ENCODE data around the gene A3GALT2. TPM values are rescaled to one million over a fixed set of nuclear protein-coding genes. Genes with fewer than 3 reads are reported as not detected.

The A3GALT2 gene
- total RNA-seq, 1 donor from 2014 or later = not detected

DNA sequence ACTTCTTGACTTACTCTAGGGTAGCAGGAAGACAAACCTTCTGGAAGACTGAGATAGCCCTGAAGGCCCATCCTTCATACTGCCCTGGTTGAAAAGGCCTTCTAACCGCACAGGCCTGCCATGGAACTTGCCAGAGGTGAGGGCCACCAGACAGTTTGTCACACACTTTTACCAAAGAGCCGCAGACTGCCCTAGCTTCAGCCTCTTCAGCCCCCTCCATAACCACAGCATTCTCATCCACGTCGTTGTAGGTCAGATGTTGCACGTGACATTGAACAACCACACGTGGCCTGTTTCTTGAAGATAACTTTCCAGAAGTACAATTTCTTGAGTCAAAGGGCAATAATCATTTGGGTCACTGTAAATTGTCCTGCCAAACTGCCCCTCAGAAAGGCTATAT lies 45.7 kb downstream of the A3GALT2 start:
- intact Hi-C loops (cut with micrococcal nuclease) = no loop called here

DNA sequence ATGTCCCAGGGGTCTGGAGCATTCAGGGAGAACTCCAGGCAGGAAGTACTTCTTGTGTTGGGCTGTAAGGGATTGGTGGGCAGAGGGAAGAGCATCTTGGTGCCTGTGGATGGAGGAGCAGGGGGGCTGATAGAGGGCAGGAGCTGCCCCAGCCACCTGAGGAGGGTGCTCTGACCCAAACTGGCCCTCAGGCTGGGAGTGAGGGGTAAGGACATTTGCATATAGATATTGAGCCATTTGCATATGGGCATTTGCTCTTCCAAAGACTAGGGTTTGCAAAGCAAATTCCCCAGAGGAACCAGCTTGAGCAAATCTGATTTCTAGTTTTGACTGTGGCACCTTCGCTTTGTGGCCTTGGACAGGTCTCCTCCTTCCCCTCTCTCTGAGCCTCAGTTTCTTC lies 46.5 kb downstream of the A3GALT2 start:
- intact Hi-C loops (cut with micrococcal nuclease) = no loop called here

DNA sequence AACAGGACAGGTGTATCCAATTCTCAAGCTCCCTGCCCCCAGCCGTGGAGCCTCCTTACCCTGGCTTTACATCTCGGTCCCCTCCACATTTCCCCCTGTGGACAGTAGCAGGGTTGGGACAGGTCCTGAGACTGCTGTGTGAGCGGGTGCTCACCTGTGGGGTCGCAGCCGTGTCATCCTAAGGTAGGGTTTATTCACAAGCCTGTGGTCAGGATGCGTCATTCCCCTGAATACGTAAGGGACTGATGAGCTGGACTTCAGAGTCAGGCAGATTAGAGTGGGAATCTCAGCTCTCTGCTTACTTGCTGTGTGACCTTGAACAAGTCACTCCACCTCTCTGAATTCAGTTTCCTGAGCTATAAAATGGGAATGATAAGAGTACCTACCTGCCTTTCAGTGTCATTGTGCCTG lies 46.9 kb downstream of the A3GALT2 start:
- intact Hi-C loops (cut with micrococcal nuclease) = no loop called here

DNA sequence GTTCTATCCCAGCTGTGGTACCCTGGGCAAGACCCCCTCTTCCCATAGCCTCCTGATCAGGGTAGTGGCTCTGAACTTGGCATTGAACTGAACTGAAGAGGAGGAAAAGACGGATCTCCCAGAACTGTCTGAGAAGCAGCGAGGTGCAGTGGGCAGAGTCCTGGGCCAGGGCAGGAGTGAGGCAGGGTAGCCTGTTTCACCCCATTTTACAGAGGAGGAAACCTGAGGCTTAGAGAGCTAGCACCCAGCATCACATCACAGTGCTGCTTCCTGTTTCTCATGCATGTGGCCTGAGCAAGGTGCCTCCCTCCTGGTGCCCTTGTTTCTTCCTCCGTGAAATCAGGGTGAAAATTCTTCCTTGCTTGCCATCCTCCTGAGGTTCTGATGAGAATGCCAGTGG lies 47.5 kb downstream of the A3GALT2 start:
- intact Hi-C loops (cut with micrococcal nuclease) = no loop called here

DNA sequence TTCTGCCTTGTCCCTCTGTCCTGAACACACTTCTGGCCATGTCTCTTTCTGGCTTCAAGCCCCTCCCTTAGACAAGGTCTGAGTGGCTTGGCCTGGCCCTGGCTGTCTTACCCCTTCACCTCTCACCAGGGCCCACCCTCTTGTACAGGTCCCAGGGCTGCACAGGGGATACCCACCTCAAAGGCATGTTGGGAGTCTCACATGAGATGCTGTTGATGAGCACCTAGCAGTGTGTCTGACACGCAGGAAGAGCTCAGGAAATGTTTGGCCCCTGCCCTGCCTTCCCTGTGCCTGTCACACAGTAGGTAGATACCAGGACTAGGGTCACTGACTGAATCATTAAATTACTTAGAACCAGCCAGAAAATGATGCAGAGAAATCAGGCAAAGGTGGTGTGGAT lies 48.0 kb downstream of the A3GALT2 start:
- intact Hi-C loops (cut with micrococcal nuclease) = no loop called here

DNA sequence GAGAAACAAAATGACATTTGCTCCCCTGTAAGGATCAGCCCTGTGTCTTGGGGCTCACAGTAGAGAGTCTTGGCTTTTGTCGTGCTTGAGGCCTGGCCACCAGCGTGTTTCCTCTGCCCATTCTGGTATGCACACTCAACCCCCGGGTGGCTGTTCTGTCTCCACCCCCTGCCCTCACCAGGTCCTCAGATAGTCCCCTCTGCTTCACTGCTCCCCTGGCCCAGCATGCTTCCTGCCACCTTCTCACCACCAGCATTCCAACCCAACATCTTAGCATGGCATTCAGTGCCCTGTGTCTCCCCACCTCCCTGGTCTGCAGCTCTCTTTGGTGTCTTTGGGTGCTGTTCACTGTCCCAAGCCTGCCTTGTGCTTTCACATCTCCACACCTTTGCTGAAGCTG lies 48.4 kb downstream of the A3GALT2 start:
- intact Hi-C loops (cut with micrococcal nuclease) = no loop called here

DNA sequence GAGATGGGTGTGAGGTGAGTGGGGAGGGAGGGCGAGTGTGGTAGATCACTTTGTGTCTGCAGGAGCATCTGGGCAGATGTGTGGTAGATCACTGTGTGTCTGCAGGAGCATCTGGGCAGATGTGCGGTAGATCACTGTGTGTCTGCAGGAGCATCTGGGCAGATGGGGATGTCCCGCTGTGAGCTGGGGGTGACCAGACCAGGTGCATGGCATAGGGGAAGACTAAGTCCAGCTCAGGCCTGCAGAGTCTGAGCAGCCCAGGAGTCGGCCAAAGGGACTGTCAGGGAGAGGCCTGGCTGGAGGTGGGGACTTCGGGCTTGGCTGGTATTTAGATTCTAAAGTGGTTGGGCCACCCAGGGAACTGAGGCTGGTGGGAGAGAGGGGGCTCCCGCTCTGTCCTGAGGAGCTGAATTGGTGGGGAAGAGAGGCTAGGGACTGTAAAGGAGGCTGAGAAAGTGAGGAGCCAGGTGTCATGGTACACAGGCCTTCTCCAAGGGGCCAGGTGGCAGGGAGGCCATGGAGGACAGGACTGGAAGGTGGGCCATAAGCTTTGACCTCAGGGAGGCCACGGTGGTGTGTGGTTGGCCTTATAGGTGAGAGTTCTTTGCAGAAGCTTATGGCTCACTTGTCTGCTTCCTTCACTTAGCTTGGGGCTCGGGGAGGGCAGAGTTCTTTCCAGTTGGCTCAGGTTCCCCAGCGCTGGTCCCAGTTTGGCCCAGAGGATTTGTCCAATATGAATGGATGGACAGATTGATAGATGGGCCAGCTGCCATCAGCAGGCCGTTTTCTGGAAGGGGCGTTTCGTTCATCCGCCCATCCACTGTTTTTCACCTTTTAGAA lies 49.0 kb downstream of the A3GALT2 start:
- intact Hi-C loops (cut with micrococcal nuclease) = no loop called here

DNA sequence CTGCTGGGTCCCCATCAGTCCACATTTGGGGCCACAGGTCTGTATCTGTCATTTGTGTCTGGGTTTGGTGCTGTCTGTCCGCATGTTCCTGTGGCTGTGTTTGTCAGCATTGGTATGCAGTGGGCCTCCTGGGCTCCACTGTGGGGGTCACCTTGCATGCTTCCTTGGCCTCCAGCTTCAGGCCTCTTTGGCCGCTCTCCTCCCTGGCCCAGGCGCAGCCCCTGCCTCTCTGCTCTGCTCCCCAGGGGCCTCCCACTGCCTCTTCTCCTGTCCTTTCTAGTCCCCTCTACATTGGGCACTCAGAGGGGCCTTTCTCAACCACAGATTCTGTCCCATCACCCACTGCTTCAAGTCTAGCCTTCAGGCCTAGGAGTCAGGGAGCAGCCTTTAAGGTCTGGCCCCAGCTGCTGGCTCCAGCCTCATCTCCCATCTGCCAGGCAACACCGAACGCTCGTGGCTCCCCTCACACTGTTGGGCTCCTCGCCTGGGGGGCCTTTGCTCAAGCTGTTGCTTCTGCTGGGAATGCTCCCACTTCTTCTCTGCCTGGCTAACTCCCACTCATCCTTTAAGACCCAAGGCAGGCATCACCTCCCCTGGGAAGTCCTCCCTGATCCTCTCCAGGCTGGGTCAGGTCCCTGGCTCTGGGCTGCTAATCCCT lies 50.0 kb downstream of the A3GALT2 start:
- intact Hi-C loops (cut with micrococcal nuclease) = no loop called here

DNA sequence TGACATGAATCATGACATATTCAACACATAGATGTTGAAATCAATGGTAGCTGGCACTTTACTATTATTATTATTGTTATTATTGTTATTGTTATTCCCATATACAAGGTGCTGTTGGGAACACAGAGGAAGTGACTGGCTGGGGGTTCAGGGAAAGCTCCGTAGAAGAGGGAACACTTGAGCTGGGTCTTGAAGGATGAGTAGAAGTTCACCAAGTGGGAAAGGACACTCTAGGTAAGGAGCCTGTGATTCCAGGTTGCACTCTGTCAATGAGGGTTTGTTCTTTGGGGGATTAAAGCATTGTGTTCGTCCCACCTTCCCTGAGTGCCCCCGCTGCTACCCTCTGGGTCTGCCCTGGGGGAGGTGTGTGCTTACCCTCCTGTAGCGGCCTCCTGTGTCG lies 50.5 kb downstream of the A3GALT2 start:
- intact Hi-C loops (cut with micrococcal nuclease) = no loop called here

DNA sequence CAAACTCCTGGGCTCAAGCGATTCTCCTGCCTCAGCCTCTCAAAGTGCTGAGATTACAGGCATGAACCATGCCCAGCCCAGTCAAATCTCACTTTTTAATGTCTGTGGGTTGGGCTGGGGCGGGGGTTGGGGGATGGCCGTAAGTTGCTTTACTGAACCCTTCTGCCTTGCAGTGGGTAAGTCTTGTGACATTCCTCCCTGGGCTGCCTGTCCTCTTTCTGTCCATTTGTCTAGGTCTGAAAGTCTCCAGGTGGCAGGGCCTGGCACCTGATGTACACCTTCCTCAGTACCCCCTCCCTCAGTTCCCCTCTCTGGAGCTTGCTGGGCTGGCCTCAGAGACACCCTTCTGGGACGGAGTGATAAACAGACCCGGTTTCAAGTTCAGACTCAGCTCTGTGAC lies 51.3 kb downstream of the A3GALT2 start:
- intact Hi-C loops (cut with micrococcal nuclease) = no loop called here

DNA sequence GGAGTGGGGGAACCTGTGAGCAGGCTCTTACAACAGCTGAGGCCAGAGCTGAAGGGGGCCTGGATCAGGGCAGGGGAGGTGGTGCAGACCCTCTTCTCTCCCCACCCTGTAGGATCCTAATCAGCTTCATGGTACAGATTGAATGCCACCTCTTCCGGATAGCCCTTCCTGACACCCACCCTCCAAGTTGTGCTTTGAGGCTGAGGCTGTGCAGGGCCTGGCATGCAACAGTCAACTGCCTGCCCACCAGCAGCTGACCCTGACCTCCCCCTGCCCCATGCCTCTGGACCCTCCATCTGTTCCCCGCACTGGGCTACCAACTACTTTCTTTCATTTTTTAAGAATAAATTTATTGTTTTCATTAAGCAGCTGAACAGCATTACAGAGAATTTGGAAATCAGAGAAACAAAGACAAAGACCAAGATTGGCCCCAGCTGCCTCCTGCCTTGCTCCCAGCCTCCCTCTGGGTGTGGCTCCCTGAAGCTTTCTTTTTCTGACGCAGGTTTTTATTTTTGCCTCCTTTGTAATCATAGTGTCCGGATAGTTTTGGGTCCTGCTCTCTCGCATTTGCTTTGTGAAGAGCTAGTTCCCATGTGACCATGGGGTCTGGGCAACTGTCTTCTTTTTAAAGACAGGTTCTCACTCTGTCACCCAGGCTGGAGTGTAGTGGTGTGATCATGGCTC lies 51.8 kb downstream of the A3GALT2 start:
- intact Hi-C loops (cut with micrococcal nuclease) = no loop called here

DNA sequence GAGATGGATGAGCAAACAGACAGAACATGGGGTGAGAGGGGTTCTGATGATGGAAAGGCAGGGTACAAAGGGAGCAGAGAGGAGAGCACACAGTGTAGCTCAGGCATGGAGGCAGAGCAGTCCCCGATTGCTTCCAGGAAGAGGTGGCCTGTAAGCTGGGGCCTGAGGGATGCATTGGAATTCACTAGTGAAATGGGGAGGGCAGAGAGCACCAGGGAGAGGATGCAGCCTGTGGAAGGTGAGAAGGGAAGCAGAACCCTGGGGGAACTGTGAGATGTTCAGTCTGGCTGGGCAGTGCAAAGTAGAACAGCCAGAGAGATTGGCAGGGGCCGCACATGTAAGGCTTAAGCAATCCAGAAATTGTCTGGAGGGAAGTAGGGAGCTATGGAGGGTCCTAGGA lies 52.4 kb downstream of the A3GALT2 start:
- intact Hi-C loops (cut with micrococcal nuclease) = no loop called here

DNA sequence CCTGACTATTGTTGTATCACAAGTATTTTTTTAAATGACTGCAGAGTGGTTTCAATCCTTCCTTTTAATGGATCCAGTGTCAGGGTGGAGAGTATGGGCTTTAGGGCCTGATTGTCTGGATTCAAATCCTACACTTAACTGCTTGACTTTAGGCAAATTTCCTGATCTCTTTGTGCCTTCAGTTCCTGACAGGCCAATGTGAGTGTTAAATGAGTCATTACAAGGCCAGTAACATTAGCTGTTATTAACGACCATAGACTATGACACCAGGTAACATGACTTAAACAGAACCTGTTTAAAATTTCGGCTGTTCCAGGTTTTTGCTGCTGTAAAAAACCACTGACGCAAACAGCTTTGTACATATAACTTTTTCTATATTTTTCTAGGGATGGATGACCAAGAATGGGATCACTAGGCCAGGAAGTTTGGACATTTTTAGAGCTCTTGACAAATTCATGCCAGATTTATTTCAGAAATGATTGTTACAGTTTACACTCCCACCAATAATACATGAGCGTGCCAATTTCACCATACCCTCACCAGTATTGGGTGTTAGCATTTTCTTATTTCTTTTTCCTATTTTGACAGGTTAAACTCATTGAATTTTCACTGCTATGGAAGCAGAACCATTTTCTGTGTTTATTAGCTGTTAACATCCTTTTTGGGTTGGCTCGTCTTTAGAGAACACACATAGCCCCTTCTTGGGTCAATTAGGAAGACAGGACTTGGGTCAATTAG lies 53.3 kb downstream of the A3GALT2 start:
- intact Hi-C loops (cut with micrococcal nuclease) = no loop called here

DNA sequence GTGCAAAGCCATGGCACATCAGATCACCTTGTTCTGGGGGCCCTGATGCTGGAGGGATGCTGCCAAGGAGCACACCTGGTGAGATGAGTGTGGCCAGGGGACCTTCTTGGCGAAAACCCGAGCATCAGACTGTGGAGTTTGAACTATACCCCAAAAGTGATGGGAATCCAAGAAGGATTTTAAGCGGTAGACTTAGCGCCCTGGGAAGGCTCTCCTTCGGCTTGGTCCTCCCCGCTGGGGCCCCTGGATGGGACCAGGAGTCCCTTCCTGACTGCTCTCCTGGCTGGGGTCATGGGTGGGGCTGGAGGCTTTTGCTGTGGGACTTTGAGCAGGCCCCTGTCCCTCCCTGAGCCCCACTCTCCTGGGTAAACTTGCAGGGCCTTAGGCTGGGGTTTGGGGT lies 54.1 kb downstream of the A3GALT2 start:
- intact Hi-C loops (cut with micrococcal nuclease) = no loop called here

DNA sequence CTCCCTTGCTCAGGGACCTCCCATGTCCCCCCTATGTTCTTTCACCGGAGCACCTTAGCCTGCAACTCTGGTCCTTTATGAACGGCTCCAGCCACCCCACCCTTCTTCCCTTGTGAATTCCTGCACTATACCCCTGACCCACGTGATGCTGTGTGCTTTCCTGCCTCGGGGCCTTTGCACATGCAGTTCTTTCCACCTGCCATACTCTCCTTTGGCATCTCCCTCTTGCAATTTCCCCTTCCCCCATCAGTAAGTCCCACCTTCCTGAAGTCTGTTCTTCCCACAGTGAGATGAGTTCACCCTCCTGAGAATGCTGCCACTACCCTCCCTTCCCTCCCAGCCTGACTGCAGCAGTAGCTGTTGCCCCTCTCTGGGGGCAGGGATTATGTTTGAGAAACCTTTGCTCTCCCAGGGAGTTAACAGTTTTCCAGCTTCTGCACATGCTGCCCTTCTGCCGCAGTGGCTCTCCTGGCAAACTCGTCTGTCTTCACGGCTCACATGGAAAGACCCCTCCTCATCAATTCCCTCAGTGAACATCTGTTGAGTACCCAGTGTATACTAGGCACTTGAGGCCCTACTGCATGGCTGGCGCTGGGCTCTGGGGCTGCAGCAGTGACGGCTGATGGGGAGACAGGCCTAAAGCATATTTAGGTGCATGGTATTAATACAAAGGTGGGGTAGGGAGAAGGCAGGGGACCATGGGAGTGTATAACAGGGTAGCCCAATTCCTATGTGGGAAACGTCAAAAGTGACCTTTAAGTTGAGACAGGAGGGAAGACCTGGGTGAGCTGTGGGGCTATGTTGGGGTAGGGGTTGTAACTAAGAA lies 54.9 kb downstream of the A3GALT2 start:
- intact Hi-C loops (cut with micrococcal nuclease) = no loop called here

DNA sequence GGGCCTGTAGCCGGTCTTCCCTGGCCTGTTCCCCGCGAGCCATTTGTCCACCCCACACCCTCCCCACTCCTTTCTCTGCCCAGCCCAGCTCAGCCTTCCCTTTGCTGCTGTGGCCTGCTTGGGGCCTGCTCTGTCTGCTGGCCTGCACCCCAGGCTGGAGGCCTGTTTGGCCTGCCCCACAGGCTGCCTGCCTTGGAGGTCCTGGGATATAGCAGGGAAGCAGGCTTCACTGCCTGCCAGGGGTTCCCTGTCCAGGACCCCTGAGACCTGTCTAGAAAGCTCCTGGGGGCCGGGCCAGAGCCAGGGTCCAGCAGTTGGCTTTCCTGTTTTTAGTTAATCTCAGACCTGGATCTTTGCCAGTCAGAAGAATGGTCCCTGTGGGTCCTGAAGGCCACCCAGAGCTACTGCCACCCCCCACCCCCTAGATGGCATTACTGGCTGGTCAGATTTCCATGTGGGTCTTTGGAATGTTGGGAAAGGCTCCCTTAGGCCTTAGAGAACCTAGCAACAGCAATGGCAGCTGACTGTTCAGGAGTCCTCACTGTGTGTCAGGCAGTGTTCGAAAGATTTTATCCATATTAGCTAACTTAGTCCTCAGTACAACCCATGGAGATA lies 56.9 kb downstream of the A3GALT2 start:
- intact Hi-C loops (cut with micrococcal nuclease) = no loop called here

DNA sequence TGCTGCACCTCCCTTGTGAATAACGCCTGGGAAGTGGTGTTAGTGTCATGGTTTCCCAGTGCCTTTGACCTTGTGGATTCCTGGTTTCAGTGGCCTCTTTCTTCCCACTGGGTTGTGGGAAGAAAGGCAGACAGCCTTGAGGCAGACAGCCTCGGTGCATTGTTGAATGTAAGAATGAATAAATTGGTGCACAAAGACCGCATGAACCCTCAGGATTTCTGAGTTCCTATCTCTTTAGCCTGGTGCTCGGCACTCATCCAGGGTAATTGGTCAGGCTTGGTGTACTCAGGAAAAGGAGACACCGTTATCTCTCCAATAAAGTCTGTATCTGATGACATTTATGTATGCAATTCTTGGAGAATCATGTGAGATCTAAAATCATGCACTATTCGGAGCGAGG lies 59.6 kb downstream of the A3GALT2 start:
- intact Hi-C loops (cut with micrococcal nuclease) = no loop called here

DNA sequence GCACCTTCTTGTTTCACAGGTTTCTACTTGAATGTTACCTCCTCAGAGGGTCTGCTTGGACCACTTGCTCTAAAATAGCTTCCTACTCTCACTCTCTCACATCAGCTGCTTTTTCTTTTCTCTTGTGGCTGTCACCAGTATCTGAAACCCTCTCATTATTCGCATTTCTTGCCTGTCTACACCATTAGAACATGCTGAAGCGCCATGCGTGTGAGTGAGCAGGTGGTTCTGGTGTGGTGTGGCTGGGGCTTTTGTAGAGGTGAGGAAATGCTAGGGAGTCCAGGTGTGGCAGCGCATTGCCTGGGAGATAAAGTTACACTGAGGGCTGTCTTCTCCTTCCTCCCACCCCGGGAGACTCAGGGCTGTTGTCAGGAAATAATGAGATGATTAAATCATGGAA lies 60.5 kb downstream of the A3GALT2 start:
- intact Hi-C loops (cut with micrococcal nuclease) = no loop called here

DNA sequence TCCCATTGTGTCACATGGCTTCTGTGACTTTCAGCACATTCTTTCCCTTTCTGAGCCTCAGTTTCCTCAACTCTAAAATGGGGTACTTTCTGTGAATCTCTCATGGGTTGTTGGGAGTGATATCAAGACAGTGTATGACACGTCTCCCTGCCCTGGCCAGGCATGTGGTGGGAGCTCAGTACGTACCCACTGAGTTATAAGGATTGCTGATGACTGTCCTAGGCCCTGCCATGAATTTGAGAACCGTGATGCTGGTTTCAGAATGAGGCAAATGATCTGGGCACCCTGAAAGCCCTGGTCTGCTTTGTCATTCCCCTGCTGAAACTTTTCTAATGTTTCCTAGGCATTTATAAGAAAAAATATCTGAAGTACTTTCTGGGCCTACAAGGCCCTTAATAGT lies 61.0 kb downstream of the A3GALT2 start:
- intact Hi-C loops (cut with micrococcal nuclease) = no loop called here

DNA sequence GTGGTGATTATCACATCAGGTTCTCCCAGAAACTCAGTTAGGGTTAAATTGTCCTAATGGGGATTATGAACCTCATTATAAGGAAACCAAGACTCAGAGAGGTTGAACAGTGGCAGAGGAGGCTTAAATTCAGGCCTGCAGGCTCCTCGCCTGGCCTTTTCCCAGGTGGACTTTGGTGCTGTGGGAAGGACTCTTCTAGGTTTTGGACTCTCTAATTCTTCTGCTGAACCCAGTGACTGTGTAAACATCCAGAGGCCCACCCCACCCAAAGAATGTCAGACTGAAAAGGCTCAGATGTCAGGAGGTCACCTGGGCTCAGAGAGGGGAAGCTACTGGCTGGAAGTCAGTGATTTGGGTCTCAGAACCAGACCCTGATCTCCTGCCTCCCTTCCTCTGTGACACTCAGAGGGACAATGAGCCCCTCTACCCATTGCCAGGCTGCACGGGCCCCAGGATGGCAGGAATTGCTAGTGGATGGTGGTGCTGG lies 62.1 kb downstream of the A3GALT2 start:
- intact Hi-C loops (cut with micrococcal nuclease) = no loop called here

All from T-helper 2 cell treated with Interferon-gamma antibody and Interleukin-4, amounts not matched to agents 100 ng/mL and 5 ng/mL, for 36 hours (primary cell).